ENCODE data around the gene UTP4. TPM values are rescaled to one million over a fixed set of nuclear protein-coding genes. Genes with fewer than 3 reads are reported as not detected.

The UTP4 gene
- total and polyA plus RNA-seq, 11 donors: 11.8 to 38.2 (median 28.3) TPM

- H3K27me3 ChIP-seq: no peaks in the 10 kb centered on the region
- H3K36me3 ChIP-seq: no peaks in the 10 kb centered on the region
- no peak overlapping the region for H3K27ac ChIP-seq
- no peaks in the 10 kb centered on the region for H3K9me3 ChIP-seq
- ATAC-seq: no peak
- peaks cover 0 to 29% (median 14%) of the 10 kb centered on the region in 12 donors for H3K4me1 ChIP-seq
- H3K4me3 ChIP-seq: no peak overlapping the region
- no peak for DNase-seq
- TF ChIP-seq CTCF (IDR thresholded peaks at IDR 0.05) (no peak), POLR2A (IDR thresholded peaks at IDR 0.05) (no peak)
- intact Hi-C loops (cut with DNase I): no loop called here
Measured at GRCh38 chr16:69197573-69197972, 65.1 kb downstream of the UTP4 start.

- H3K27me3 ChIP-seq: no peaks in the 10 kb centered on the region
- intact Hi-C loops (cut with DNase I): no loop called here
- TF ChIP-seq CTCF (IDR thresholded peaks at IDR 0.05): no peak
- TF ChIP-seq POLR2A (IDR thresholded peaks at IDR 0.05): no peak
- ATAC-seq (peak in 1 of 4 donors; percentile 31), DNase-seq (no peak)
- H3K4me3 ChIP-seq: no peak overlapping the region
- no peaks in the 10 kb centered on the region for H3K9me3 ChIP-seq
- WGBS, 4 donors: 87 to 97% (median 94%) methylated on average over 7 of the region's 7 CpGs
- H3K36me3 ChIP-seq: no peaks in the 10 kb centered on the region
- H3K4me1 ChIP-seq: peaks cover 0 to 22% (median 9%) of the 10 kb centered on the region in 12 donors
- no peak overlapping the region for H3K27ac ChIP-seq
Measured at GRCh38 chr16:69199382-69199781, 66.9 kb downstream of the UTP4 start.

- no peaks in the 10 kb centered on the region for H3K9me3 ChIP-seq
- H3K4me3 ChIP-seq: no peak overlapping the region
- 55 to 72% (median 71%) methylated on average over 2 of the region's 2 CpGs for WGBS, 4 donors
- H3K27me3 ChIP-seq: no peaks in the 10 kb centered on the region
- TF ChIP-seq POLR2A (IDR thresholded peaks at IDR 0.05) (no peak), CTCF (IDR thresholded peaks at IDR 0.05) (no peak)
- no peaks in the 10 kb centered on the region for H3K36me3 ChIP-seq
- peaks cover 0 to 37% (median 4%) of the 10 kb centered on the region in 12 donors for H3K4me1 ChIP-seq
- H3K27ac ChIP-seq: no peak overlapping the region
- no peak for ATAC-seq
- DNase-seq: no peak
- intact Hi-C loops (cut with DNase I): no loop called here
Measured at GRCh38 chr16:69201291-69201690, 68.8 kb downstream of the UTP4 start.

- DNase-seq (no peak), ATAC-seq (no peak)
- H3K9me3 ChIP-seq: no peaks in the 10 kb centered on the region
- TF ChIP-seq CTCF (IDR thresholded peaks at IDR 0.05) (no peak), POLR2A (IDR thresholded peaks at IDR 0.05) (no peak)
- peaks cover 0 to 35% (median 4%) of the 10 kb centered on the region in 12 donors for H3K4me1 ChIP-seq
- H3K36me3 ChIP-seq: no peaks in the 10 kb centered on the region
- no peak overlapping the region for H3K4me3 ChIP-seq
- WGBS, 4 donors: 56 to 64% (median 63%) methylated on average over 2 of the region's 2 CpGs
- H3K27me3 ChIP-seq: no peaks in the 10 kb centered on the region
- H3K27ac ChIP-seq: no peak overlapping the region
- intact Hi-C loops (cut with DNase I): no loop called here
Measured at GRCh38 chr16:69201787-69202186, 69.3 kb downstream of the UTP4 start.

Measured in heart left ventricle (tissue), 16 donors.